HG03108 (cell line): ENCODE results near the gene ELL.
A peak's percentile ranks its signal among the peaks of the same experiment; 100 is the strongest.

ENCODE experiments used
- ATAC-seq: cut with Tn5 transposase; IDR thresholded peaks from one replicate; pipeline ENCODE4 v1.9.1; 2021; ENCODE audit warnings: moderate library complexity; ENCODE audit not compliant: unreplicated experiment

ELL gene

GRCh38 chr19:18490728-18491127 is 31.1 kb downstream of the ELL start:
- no peak for ATAC-seq

- ATAC-seq = no peak
These were observed 32.2 kb downstream of the ELL start for GRCh38 chr19:18489627-18490184.

GRCh38 chr19:18488838-18489626 is 32.8 kb downstream of the ELL start:
- ATAC-seq = no peak

- ATAC-seq = no peak
These were observed 33.5 kb downstream of the ELL start for GRCh38 chr19:18488403-18488723.

GRCh38 chr19:18487576-18488402 is 34.1 kb downstream of the ELL start:
- ATAC-seq = no peak

- no peak for ATAC-seq
These were observed 35.1 kb downstream of the ELL start for GRCh38 chr19:18486746-18487145.

GRCh38 chr19:18484992-18485391 is 36.9 kb downstream of the ELL start:
- ATAC-seq = no peak

GRCh38 chr19:18483119-18483890 is 38.6 kb downstream of the ELL start:
- ATAC-seq = no peak

- ATAC-seq = no peak
These were observed 40.2 kb downstream of the ELL start for GRCh38 chr19:18481505-18482222.

- ATAC-seq = no peak
These were observed 41.7 kb downstream of the ELL start for GRCh38 chr19:18480006-18480691.

GRCh38 chr19:18478545-18479311 is 43.1 kb downstream of the ELL start:
- peak; percentile 84 for ATAC-seq

- no peak for ATAC-seq
These were observed 43.9 kb downstream of the ELL start for GRCh38 chr19:18477974-18478373.

- ATAC-seq = no peak
These were observed 44.7 kb downstream of the ELL start for GRCh38 chr19:18477042-18477779.

- no peak for ATAC-seq
These were observed 45.3 kb downstream of the ELL start for GRCh38 chr19:18476507-18477041.

GRCh38 chr19:18475762-18476331 is 46.0 kb downstream of the ELL start:
- ATAC-seq = no peak

- no peak for ATAC-seq
These were observed 46.8 kb downstream of the ELL start for GRCh38 chr19:18475004-18475453.

- ATAC-seq = no peak
These were observed 47.4 kb downstream of the ELL start for GRCh38 chr19:18474366-18474887.

- ATAC-seq = no peak
These were observed 48.2 kb downstream of the ELL start for GRCh38 chr19:18473706-18474087.
